HepG2 (cell line): ENCODE data around the gene UBE2R2. TPM values are rescaled to one million over a fixed set of nuclear protein-coding genes. Genes with fewer than 3 reads are reported as not detected.
A peak's percentile ranks its signal among the peaks of the same experiment; 100 is the strongest.

Source experiments
- ATM ChIP-seq: fragments of 450-650 bp; IDR thresholded peaks from 2 replicates; pipeline ENCODE4 v1.7.1; 2017; ENCODE audit warnings: mild to moderate bottlenecking, borderline replicate concordance
- HDAC1 ChIP-seq: sonication (generic); formaldehyde crosslinking; IDR thresholded peaks from 2 replicates; pipeline ENCODE4 v1.5.1; 2020; ENCODE audit warnings: mild to moderate bottlenecking, missing genetic modification reagents
- HMG20B ChIP-seq: conservative IDR thresholded peaks from 2 replicates; pipeline ENCODE4 v1.6.1; 2016; ENCODE audit warnings: missing genetic modification reagents, missing compliant biosample characterization
- HNRNPUL1 ChIP-seq: fragments of 200-400 bp; formaldehyde crosslinking; IDR thresholded peaks from 2 replicates; pipeline ENCODE4 v1.6.1; 2017; ENCODE audit warnings: low read depth, mild to moderate bottlenecking, low read length, moderate library complexity
- JUNB ChIP-seq: sonication (generic); formaldehyde crosslinking; IDR thresholded peaks from 2 replicates; pipeline ENCODE4 v1.8.0; 2022; ENCODE audit warnings: missing genetic modification reagents, mild to moderate bottlenecking, borderline replicate concordance
- NRL ChIP-seq: sonication (generic); formaldehyde crosslinking; IDR thresholded peaks from 2 replicates; pipeline ENCODE4 v1.5.0; 2020; ENCODE audit warnings: missing genetic modification reagents, mild to moderate bottlenecking, moderate library complexity, borderline replicate concordance
- SUZ12 ChIP-seq: fragments of 150-350 bp; IDR thresholded peaks from 2 replicates; pipeline ENCODE4 v1.6.1; 2014; ENCODE audit warnings: low read depth, low read length
- ZMYM3 ChIP-seq: sonication (generic); formaldehyde crosslinking; IDR thresholded peaks from 2 replicates; pipeline ENCODE4 v1.5.1; 2020; ENCODE audit warnings: mild to moderate bottlenecking, missing genetic modification reagents
- ZNF607 ChIP-seq: sonication (generic); formaldehyde crosslinking; IDR thresholded peaks from 2 replicates; pipeline ENCODE4 v1.5.1; 2020; ENCODE audit warnings: missing genetic modification reagents, mild to moderate bottlenecking, borderline replicate concordance
- ZNF644 ChIP-seq: IDR thresholded peaks from 2 replicates; pipeline ENCODE4 v1.6.1; 2016; ENCODE audit warnings: low read depth
- ZNF652 ChIP-seq: IDR thresholded peaks from 2 replicates; pipeline ENCODE4 v1.6.1; 2016; ENCODE audit warnings: low read depth, borderline replicate concordance
- ZNF678 ChIP-seq: sonication (generic); formaldehyde crosslinking; IDR thresholded peaks from 2 replicates; pipeline ENCODE4 v1.4.0; 2020; ENCODE audit warnings: mild to moderate bottlenecking, missing genetic modification reagents
- polyA plus RNA-seq, 8 experiments: library from polyadenylated mRNA; depleted of rRNA in 3 of 8; stranded (reverse) in 7 of 8; unstranded in 1 of 8; fragments of >200 nt; fragmentation: Illumina TruSeq in 4 of 8; extraction: Trizol in 4 of 8; gene quantifications; 2 replicates each; pipeline versions ENCODE4 v1.2.1 to v1.2.3, GENCODE V29; 2011 to 2016; ENCODE audit warnings: low read depth in 4 of 8, missing spikeins in 1 of 8, mixed read lengths in 1 of 8; ENCODE audit not compliant: insufficient read depth in 1 of 8
- total RNA-seq, 5 experiments: library from RNA; depleted of rRNA; stranded (reverse); fragments of >200 nt; fragmentation: Illumina TruSeq; extraction: Trizol; gene quantifications; 2 replicates each; pipeline ENCODE4 v1.2.3, GENCODE V29; 2016; ENCODE audit warnings: low read depth in 1 of 5
- TF ChIP-seq, protein P1 (sequence below): sonication (generic); formaldehyde crosslinking; IDR thresholded peaks from 2 replicates; pipeline ENCODE4 v1.9.0; 2021; ENCODE audit warnings: mild to moderate bottlenecking, missing genetic modification reagents
- TF ChIP-seq, protein P2 (sequence below): IDR thresholded peaks from 2 replicates; pipeline ENCODE4 v1.6.1; 2016; ENCODE audit warnings: low read depth, borderline replicate concordance
- TF ChIP-seq, protein P3 (sequence below): sonication (generic); formaldehyde crosslinking; IDR thresholded peaks from 2 replicates; pipeline ENCODE4 v1.4.0; 2020; ENCODE audit warnings: low read depth, missing genetic modification reagents
- TF ChIP-seq, protein P4 (sequence below): sonication (generic); formaldehyde crosslinking; conservative IDR thresholded peaks from 2 replicates; pipeline ENCODE4 v1.8.1; 2023; ENCODE audit warnings: missing genetic modification reagents
- TF ChIP-seq, protein P5 (sequence below): sonication (generic); formaldehyde crosslinking; IDR thresholded peaks from 2 replicates; pipeline ENCODE4 v1.4.0; 2020; ENCODE audit warnings: mild to moderate bottlenecking, missing genetic modification reagents

The UBE2R2 gene
- total and polyA plus RNA-seq, 2 of the 13 experiments (the other 11 are each of a cell fraction or from before 2014, with no cell fraction given) = 14.8 to 20.9 TPM

DNA sequence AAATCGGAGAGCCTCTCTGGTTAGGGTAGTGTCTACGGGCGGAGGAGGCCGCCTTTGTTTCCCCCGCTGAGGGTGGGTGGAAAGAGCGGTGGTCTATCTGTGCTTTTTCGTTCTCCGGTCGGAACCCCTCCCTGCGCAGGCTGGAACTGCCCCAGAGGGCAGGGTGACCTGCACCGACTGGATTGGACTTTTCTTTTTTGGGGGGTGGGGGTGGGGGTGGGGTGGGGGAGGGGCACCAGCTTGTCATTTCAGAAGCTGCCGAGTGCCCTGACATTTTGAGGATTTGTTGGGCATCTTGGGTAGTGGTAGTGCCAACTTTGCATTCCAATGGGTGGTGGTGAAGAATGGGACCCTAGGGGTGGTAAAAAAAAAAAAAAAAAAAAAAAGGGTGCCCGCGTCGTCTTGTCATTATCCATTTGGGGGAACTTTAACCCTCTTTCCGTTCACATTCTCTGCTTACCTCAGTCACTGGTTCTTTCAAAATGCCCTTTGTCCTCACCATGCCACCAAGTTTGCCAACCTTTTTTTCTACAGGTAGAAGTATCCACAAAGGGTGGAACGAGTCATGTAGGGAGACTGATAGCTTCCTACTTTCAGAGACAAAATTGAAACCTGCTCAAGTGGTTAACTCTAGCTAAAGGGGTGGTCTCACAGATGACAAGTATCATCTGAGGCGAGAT, 1.3 kb downstream of the UBE2R2 start (continued):
- TF ChIP-seq, protein P1, sequence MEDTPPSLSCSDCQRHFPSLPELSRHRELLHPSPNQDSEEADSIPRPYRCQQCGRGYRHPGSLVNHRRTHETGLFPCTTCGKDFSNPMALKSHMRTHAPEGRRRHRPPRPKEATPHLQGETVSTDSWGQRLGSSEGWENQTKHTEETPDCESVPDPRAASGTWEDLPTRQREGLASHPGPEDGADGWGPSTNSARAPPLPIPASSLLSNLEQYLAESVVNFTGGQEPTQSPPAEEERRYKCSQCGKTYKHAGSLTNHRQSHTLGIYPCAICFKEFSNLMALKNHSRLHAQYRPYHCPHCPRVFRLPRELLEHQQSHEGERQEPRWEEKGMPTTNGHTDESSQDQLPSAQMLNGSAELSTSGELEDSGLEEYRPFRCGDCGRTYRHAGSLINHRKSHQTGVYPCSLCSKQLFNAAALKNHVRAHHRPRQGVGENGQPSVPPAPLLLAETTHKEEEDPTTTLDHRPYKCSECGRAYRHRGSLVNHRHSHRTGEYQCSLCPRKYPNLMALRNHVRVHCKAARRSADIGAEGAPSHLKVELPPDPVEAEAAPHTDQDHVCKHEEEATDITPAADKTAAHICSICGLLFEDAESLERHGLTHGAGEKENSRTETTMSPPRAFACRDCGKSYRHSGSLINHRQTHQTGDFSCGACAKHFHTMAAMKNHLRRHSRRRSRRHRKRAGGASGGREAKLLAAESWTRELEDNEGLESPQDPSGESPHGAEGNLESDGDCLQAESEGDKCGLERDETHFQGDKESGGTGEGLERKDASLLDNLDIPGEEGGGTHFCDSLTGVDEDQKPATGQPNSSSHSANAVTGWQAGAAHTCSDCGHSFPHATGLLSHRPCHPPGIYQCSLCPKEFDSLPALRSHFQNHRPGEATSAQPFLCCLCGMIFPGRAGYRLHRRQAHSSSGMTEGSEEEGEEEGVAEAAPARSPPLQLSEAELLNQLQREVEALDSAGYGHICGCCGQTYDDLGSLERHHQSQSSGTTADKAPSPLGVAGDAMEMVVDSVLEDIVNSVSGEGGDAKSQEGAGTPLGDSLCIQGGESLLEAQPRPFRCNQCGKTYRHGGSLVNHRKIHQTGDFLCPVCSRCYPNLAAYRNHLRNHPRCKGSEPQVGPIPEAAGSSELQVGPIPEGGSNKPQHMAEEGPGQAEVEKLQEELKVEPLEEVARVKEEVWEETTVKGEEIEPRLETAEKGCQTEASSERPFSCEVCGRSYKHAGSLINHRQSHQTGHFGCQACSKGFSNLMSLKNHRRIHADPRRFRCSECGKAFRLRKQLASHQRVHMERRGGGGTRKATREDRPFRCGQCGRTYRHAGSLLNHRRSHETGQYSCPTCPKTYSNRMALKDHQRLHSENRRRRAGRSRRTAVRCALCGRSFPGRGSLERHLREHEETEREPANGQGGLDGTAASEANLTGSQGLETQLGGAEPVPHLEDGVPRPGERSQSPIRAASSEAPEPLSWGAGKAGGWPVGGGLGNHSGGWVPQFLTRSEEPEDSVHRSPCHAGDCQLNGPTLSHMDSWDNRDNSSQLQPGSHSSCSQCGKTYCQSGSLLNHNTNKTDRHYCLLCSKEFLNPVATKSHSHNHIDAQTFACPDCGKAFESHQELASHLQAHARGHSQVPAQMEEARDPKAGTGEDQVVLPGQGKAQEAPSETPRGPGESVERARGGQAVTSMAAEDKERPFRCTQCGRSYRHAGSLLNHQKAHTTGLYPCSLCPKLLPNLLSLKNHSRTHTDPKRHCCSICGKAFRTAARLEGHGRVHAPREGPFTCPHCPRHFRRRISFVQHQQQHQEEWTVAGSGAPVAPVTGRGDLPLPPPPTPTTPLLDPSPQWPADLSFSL (CRISPR knock-in tag) = no peak
- TF ChIP-seq, protein P2, sequence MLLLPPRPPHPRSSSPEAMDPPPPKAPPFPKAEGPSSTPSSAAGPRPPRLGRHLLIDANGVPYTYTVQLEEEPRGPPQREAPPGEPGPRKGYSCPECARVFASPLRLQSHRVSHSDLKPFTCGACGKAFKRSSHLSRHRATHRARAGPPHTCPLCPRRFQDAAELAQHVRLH = no peak
- TF ChIP-seq HDAC1 (0 out of 2 replicates have a peak, but pooled peaks have one; percentile 30), HMG20B (no peak), ZMYM3 (no peak), NRL (CRISPR knock-in tag) (no peak), ZNF607 (no peak), ZNF678 (CRISPR knock-in tag) (no peak), ZNF652 (CRISPR knock-in tag) (no peak), SUZ12 (no peak), ZNF644 (CRISPR knock-in tag) (no peak), ATM (no peak), HNRNPUL1 (no peak), JUNB (CRISPR knock-in tag) (no peak)
- TF ChIP-seq, protein P3, sequence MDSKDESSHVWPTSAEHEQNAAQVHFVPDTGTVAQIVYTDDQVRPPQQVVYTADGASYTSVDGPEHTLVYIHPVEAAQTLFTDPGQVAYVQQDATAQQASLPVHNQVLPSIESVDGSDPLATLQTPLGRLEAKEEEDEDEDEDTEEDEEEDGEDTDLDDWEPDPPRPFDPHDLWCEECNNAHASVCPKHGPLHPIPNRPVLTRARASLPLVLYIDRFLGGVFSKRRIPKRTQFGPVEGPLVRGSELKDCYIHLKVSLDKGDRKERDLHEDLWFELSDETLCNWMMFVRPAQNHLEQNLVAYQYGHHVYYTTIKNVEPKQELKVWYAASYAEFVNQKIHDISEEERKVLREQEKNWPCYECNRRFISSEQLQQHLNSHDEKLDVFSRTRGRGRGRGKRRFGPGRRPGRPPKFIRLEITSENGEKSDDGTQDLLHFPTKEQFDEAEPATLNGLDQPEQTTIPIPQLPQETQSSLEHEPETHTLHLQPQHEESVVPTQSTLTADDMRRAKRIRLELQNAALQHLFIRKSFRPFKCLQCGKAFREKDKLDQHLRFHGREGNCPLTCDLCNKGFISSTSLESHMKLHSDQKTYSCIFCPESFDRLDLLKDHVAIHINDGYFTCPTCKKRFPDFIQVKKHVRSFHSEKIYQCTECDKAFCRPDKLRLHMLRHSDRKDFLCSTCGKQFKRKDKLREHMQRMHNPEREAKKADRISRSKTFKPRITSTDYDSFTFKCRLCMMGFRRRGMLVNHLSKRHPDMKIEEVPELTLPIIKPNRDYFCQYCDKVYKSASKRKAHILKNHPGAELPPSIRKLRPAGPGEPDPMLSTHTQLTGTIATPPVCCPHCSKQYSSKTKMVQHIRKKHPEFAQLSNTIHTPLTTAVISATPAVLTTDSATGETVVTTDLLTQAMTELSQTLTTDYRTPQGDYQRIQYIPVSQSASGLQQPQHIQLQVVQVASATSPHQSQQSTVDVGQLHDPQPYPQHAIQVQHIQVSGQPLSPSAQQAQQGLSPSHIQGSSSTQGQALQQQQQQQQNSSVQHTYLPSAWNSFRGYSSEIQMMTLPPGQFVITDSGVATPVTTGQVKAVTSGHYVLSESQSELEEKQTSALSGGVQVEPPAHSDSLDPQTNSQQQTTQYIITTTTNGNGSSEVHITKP (CRISPR knock-in tag) = no peak
- TF ChIP-seq, protein P4, sequence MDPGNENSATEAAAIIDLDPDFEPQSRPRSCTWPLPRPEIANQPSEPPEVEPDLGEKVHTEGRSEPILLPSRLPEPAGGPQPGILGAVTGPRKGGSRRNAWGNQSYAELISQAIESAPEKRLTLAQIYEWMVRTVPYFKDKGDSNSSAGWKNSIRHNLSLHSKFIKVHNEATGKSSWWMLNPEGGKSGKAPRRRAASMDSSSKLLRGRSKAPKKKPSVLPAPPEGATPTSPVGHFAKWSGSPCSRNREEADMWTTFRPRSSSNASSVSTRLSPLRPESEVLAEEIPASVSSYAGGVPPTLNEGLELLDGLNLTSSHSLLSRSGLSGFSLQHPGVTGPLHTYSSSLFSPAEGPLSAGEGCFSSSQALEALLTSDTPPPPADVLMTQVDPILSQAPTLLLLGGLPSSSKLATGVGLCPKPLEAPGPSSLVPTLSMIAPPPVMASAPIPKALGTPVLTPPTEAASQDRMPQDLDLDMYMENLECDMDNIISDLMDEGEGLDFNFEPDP = no peak
- TF ChIP-seq, protein P5, sequence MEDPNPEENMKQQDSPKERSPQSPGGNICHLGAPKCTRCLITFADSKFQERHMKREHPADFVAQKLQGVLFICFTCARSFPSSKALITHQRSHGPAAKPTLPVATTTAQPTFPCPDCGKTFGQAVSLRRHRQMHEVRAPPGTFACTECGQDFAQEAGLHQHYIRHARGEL = no peak
